OCI-LY1 (cell line): ENCODE results near the gene NT5DC2.

Experiments
- H2AFZ ChIP-seq: fragments of 200-600 bp; sonication (generic), shearing (Covaris generic); 2 replicates; pipeline ENCODE4 v1.6.0; 2014; ENCODE audit warnings: antibody characterized with exemption, mild to moderate bottlenecking, low read length
- H3F3A ChIP-seq: fragments of 200-600 bp; sonication (generic), shearing (Covaris generic); 2 replicates; pipeline ENCODE4 v1.6.0; 2014; ENCODE audit warnings: mild to moderate bottlenecking, antibody characterized with exemption, low read length, moderate library complexity; ENCODE audit not compliant: insufficient read depth
- H3K27ac ChIP-seq: fragments of 200-600 bp; sonication (generic); 2 replicates; pipeline ENCODE4 v1.5.1; 2014; ENCODE audit warnings: low read length, mixed run types, mild to moderate bottlenecking, low read depth; ENCODE audit not compliant: poor library complexity, severe bottlenecking
- H3K27me3 ChIP-seq: fragments of 200-600 bp; sonication (generic); 2 replicates; pipeline ENCODE4 v1.6.0; 2014; ENCODE audit warnings: antibody characterized with exemption, mild to moderate bottlenecking, low read length, moderate library complexity; ENCODE audit not compliant: insufficient read depth
- H3K36me3 ChIP-seq: fragments of 200-600 bp; sonication (generic); 2 replicates; pipeline ENCODE4 v1.6.1; 2014; ENCODE audit warnings: mild to moderate bottlenecking, antibody characterized with exemption, low read length, moderate library complexity, mixed read lengths; ENCODE audit not compliant: insufficient read depth
- H3K4me1 ChIP-seq: fragments of 200-600 bp; sonication (generic); 2 replicates; pipeline ENCODE4 v1.5.1; 2014; ENCODE audit warnings: mild to moderate bottlenecking, low read length, moderate library complexity; ENCODE audit not compliant: insufficient read depth, severe bottlenecking
- H3K4me2 ChIP-seq: fragments of 200-600 bp; sonication (generic), shearing (Covaris generic); 2 replicates; pipeline ENCODE4 v1.6.1; 2014; ENCODE audit warnings: low read length
- H3K4me3 ChIP-seq: fragments of 200-600 bp; sonication (generic); 2 replicates; pipeline ENCODE4 v1.5.1; 2014; ENCODE audit warnings: low read length, low read depth, mild to moderate bottlenecking, mixed read lengths; ENCODE audit not compliant: poor library complexity, severe bottlenecking
- H3K79me2 ChIP-seq: fragments of 200-600 bp; shearing (Covaris generic); 2 replicates; pipeline ENCODE4 v1.6.1; 2016; ENCODE audit warnings: mixed run types, low read length, mixed read lengths; ENCODE audit not compliant: insufficient read depth
- H3K9ac ChIP-seq: fragments of 200-600 bp; sonication (generic), shearing (Covaris generic); 2 replicates; pipeline ENCODE4 v1.6.1; 2014; ENCODE audit warnings: mild to moderate bottlenecking, low read length, mixed read lengths
- H3K9me2 ChIP-seq: fragments of 200-600 bp; sonication (generic), shearing (Covaris generic); 2 replicates; pipeline ENCODE4 v1.6.1; 2014; ENCODE audit warnings: low read depth, mild to moderate bottlenecking, low read length, mixed read lengths
- H3K9me3 ChIP-seq: fragments of 200-600 bp; shearing (Covaris generic); 2 replicates; pipeline ENCODE4 v1.6.1; 2014; ENCODE audit warnings: low read length, mixed read lengths
- H4K20me1 ChIP-seq: fragments of 200-600 bp; sonication (generic), shearing (Covaris generic); 2 replicates; pipeline ENCODE4 v1.6.0; 2016; ENCODE audit warnings: mild to moderate bottlenecking, low read length; ENCODE audit not compliant: insufficient read depth
- CTCF ChIP-seq: fragments of 200-600 bp; sonication (generic), shearing (Covaris generic); IDR thresholded peaks from 2 replicates; pipeline ENCODE4 v1.5.1; 2017; ENCODE audit warnings: mild to moderate bottlenecking, antibody characterized with exemption, low read length, moderate library complexity, mixed read lengths
- EZH2 ChIP-seq: fragments of 200-600 bp; sonication (generic), shearing (Covaris generic); IDR thresholded peaks from 2 replicates; pipeline ENCODE4 v1.8.0; 2017; ENCODE audit warnings: borderline replicate concordance, mixed run types, mild to moderate bottlenecking, antibody characterized with exemption, low read length, moderate library complexity, mixed read lengths

Gene NT5DC2

GRCh38 chr3:52518723-52519444 is 14.8 kb downstream of the NT5DC2 start:
- H3K4me2 ChIP-seq = no peak overlapping the region
- H3K36me3 ChIP-seq = peaks cover 6% of the 10 kb centered on the region
- no peaks in the 10 kb centered on the region for H3F3A ChIP-seq
- no peak overlapping the region for H3K9ac ChIP-seq
- no peak overlapping the region for H2AFZ ChIP-seq
- H3K9me2 ChIP-seq = no peaks in the 10 kb centered on the region
- TF ChIP-seq CTCF (no peak), EZH2 (no peak)
- H3K4me1 ChIP-seq = no peaks in the 10 kb centered on the region
- peaks cover 9% of the 10 kb centered on the region; the same call in 1 of the 2 replicates for H3K27me3 ChIP-seq
- H3K9me3 ChIP-seq = no peaks in the 10 kb centered on the region
- H3K79me2 ChIP-seq = no peaks in the 10 kb centered on the region
- no peak overlapping the region for H3K4me3 ChIP-seq
- H3K27ac ChIP-seq = no peak overlapping the region
- H4K20me1 ChIP-seq = no peaks in the 10 kb centered on the region

DNA sequence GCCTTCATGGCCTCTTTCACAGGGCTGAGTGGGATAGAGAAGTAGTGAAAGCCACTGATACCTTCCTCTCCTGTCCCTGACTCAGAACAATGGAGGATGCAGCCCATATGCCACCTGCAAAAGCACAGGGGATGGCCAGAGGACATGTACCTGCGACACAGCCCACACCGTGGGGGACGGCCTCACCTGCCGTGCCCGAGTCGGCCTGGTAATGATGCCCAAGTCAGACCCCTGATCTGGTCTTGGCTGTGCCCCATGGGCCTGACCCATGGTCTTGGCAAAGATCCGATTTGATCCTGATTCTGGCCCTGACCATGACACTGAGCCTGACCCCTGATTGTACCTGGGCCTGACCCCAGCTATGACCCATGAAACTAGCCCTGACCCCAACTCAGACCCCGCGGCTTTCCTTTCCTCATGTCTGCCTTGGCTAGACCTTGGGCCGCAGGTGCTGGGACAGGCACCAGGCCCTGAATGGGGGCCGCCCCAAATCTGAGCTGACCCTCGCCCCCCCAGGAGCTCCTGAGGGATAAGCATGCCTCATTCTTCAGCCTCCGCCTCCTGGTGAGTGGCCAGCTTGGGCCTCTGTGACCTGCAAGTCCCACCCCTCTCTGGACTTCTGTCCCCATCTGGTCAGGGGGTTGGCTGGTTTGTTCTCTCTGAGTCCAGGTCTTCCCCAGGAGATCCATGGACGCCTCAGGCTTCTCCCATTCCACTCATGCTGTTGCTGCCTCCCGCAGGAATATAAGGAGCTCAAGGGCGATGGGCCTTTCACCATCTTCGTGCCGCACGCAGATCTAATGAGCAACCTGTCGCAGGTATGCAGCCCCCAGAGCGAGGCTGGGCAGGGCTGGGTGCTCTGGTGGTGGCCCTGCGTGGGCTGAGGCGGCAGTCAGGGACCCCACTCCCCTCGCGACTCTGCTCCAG is 15.6 kb downstream of the NT5DC2 start:
- Histone ChIP-seq H3K4me3 (no peak overlapping the region), H3K4me1 (no peaks in the 10 kb centered on the region), H3F3A (no peaks in the 10 kb centered on the region), H3K27me3 (peaks cover 11% of the 10 kb centered on the region; the same call in 1 of the 2 replicates), H3K9me3 (no peaks in the 10 kb centered on the region), H3K79me2 (no peaks in the 10 kb centered on the region), H2AFZ (no peak overlapping the region), H3K27ac (no peak overlapping the region), H3K36me3 (0 out of 2 replicates have a peak, but pooled peaks cover 4% of the 10 kb centered on the region), H3K4me2 (no peak overlapping the region), H3K9ac (no peak overlapping the region), H3K9me2 (no peaks in the 10 kb centered on the region), H4K20me1 (no peaks in the 10 kb centered on the region)
- TF ChIP-seq EZH2 = no peak
- no peak for TF ChIP-seq CTCF

DNA sequence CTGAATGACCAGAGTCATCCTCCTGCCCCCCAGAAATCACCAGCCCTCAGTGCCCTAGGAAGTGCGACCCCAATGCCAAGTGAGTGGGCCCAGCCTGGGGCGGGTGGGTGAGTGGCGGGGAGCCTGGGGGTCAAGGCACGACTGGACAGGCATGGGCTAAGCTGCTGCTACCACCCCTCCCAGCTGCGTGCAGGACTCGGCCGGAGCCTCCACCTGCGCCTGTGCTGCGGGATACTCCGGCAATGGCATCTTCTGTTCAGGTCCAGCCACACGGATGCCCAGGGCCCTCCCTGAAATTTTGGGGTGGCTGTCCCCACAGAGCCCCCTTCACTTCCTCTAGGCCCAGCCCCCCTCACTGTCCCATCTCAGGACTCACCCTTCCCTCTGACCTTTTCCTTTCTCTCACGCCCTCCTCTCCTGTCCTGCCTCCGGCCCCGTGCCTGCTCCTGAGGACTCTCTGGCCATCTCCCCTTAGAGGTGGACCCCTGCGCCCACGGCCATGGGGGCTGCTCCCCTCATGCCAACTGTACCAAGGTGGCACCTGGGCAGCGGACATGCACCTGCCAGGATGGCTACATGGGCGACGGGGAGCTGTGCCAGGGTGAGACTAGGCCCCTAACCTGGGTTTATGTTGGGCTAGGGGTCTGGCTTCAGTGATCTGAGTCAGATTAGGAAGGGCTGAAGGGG is 17.0 kb downstream of the NT5DC2 start:
- no peaks in the 10 kb centered on the region for H3F3A ChIP-seq
- H2AFZ ChIP-seq = no peak overlapping the region
- H3K9me2 ChIP-seq = no peaks in the 10 kb centered on the region
- H3K9me3 ChIP-seq = no peaks in the 10 kb centered on the region
- no peaks in the 10 kb centered on the region for H4K20me1 ChIP-seq
- no peak overlapping the region for H3K9ac ChIP-seq
- no peaks in the 10 kb centered on the region for H3K36me3 ChIP-seq
- H3K79me2 ChIP-seq = no peaks in the 10 kb centered on the region
- TF ChIP-seq EZH2 = no peak
- TF ChIP-seq CTCF = no peak
- no peaks in the 10 kb centered on the region for H3K4me1 ChIP-seq
- peaks cover 11% of the 10 kb centered on the region; the same call in 1 of the 2 replicates for H3K27me3 ChIP-seq
- no peak overlapping the region for H3K4me2 ChIP-seq
- H3K27ac ChIP-seq = no peak overlapping the region
- no peak overlapping the region for H3K4me3 ChIP-seq
